NCI-H82 treated with DMSO at 0.1 percent for 48 hours (cell line): Measurements from ENCODE around the gene LIMA1.
"Not testable (repeated sequence)": the region's sequence is repeated elsewhere in the genome, so short reads cannot be mapped to it uniquely, and the experiment has no call there.

Experiments used
- DNase-seq: peaks from one replicate; lab custom pipeline; 2025; ENCODE audit not compliant: unreplicated experiment; lab: John Stamatoyannopoulos, UW

The LIMA1 gene

GRCh38 chr12:50219001-50219400, 64.3 kb downstream of the LIMA1 start:
- DNase-seq = not testable (repeated sequence)

GRCh38 chr12:50218386-50218785, 64.9 kb downstream of the LIMA1 start:
- no peak for DNase-seq

GRCh38 chr12:50217202-50217601, 66.1 kb downstream of the LIMA1 start:
- DNase-seq = no peak

- no peak for DNase-seq
These were observed 68.3 kb downstream of the LIMA1 start for GRCh38 chr12:50215033-50215432.

- DNase-seq = no peak
These were observed 69.3 kb downstream of the LIMA1 start for GRCh38 chr12:50214018-50214417.

- no peak for DNase-seq
These were observed 69.9 kb downstream of the LIMA1 start for GRCh38 chr12:50213439-50213838.

- no peak for DNase-seq
These were observed 71.3 kb downstream of the LIMA1 start for GRCh38 chr12:50212071-50212467.

GRCh38 chr12:50211392-50212070, 71.8 kb downstream of the LIMA1 start:
- DNase-seq = no peak

- DNase-seq = no peak
These were observed 75.9 kb downstream of the LIMA1 start for GRCh38 chr12:50207424-50207823.

- DNase-seq = no peak
These were observed 77.7 kb downstream of the LIMA1 start for GRCh38 chr12:50205648-50206047.

GRCh38 chr12:50203691-50204090, 79.6 kb downstream of the LIMA1 start:
- DNase-seq = no peak

- no peak for DNase-seq
These were observed 81.3 kb downstream of the LIMA1 start for GRCh38 chr12:50201987-50202521.

GRCh38 chr12:50200552-50201273, 82.6 kb downstream of the LIMA1 start:
- no peak for DNase-seq

- DNase-seq = no peak
These were observed 84.5 kb downstream of the LIMA1 start for GRCh38 chr12:50198829-50199228.

- no peak for DNase-seq
These were observed 86.0 kb downstream of the LIMA1 start for GRCh38 chr12:50197297-50197727.

GRCh38 chr12:50196537-50196936, 86.8 kb downstream of the LIMA1 start:
- no peak for DNase-seq

GRCh38 chr12:50195832-50196231, 87.5 kb downstream of the LIMA1 start:
- no peak for DNase-seq

- DNase-seq = no peak
These were observed 90.4 kb downstream of the LIMA1 start for GRCh38 chr12:50192908-50193307.

- no peak for DNase-seq
These were observed 91.1 kb downstream of the LIMA1 start for GRCh38 chr12:50192236-50192635.

- DNase-seq = no peak
These were observed 92.5 kb downstream of the LIMA1 start for GRCh38 chr12:50190859-50191258.

GRCh38 chr12:50188875-50189575, 94.3 kb downstream of the LIMA1 start:
- no peak for DNase-seq
